HT1080 (cell line): Measurements from ENCODE around the gene SNURF. TPM values are rescaled to one million over a fixed set of nuclear protein-coding genes. Genes with fewer than 3 reads are reported as not detected.
A peak's percentile ranks its signal among the peaks of the same experiment; 100 is the strongest.
"Not testable (repeated sequence)": the region's sequence is repeated elsewhere in the genome, so short reads cannot be mapped to it uniquely, and the experiment has no call there.

Experiments
- DNase-seq: peaks from one replicate; pipeline ENCODE4 v3.0.0-alpha.2; 2015; ENCODE audit warnings: low read depth
- polyA plus RNA-seq, 2 experiments: library from polyadenylated mRNA; depleted of rRNA; stranded (reverse); fragments of >200 nt; gene quantifications; 2 replicates each; pipeline ENCODE4 v1.2.3, GENCODE V29; 2015
- total RNA-seq: library from RNA; depleted of rRNA; stranded (reverse); fragments of >200 nt; shearing (Covaris generic); gene quantifications from 2 replicates; pipeline ENCODE4 v1.2.3, GENCODE V29; 2014; rRNA removed

Gene SNURF, protein sequence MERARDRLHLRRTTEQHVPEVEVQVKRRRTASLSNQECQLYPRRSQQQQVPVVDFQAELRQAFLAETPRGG
- 5.8 and 6.7 TPM in 2 replicates for total RNA-seq
- 0.45 and 4.0 TPM in 2 replicates for polyA plus RNA-seq (2015; cell fraction: cytosol; rRNA removed)
- polyA plus RNA-seq (2015; cell fraction: nucleus; rRNA removed): 4.8 and 11.2 TPM in 2 replicates

DNA sequence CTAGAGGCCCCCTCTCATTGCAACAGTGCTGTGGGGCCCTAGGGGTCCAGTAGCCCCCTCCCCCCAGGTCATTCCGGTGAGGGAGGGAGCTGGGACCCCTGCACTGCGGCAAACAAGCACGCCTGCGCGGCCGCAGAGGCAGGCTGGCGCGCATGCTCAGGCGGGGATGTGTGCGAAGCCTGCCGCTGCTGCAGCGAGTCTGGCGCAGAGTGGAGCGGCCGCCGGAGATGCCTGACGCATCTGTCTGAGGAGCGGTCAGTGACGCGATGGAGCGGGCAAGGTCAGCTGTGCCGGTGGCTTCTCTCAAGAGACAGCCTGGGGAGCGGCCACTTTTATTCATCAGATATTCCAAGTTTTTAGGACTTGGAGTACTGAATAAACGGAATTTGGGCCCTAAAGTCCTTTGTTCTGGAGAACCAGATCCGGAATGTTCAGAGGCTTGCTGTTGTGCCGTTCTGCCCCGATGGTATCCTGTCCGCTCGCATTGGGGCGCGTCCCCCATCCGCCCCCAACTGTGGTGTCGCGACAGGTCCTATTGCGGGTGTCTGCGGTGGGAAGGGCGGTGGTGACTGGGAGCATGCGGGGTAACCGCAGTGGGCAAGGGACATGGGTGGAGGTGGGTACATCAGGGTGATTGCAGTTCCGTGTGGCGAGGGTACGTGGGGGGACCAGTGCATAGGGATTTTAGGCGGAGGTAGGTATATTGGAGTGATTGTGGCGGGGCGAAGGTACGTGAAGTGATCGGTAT lies at the start of gene SNURF, which contains the start of gene SNRPN:
Gene SNURF, plus strand, starts transcription at position 205 of the 748 bp plus-strand sequence. Its CDS starts 62 bp downstream, at position 267.
Gene SNRPN, plus strand, starts transcription at position 205 of the 748 bp plus-strand sequence. CDS start 19,467 bp downstream, outside the sequence.
- DNase-seq: peak; percentile 64

DNA sequence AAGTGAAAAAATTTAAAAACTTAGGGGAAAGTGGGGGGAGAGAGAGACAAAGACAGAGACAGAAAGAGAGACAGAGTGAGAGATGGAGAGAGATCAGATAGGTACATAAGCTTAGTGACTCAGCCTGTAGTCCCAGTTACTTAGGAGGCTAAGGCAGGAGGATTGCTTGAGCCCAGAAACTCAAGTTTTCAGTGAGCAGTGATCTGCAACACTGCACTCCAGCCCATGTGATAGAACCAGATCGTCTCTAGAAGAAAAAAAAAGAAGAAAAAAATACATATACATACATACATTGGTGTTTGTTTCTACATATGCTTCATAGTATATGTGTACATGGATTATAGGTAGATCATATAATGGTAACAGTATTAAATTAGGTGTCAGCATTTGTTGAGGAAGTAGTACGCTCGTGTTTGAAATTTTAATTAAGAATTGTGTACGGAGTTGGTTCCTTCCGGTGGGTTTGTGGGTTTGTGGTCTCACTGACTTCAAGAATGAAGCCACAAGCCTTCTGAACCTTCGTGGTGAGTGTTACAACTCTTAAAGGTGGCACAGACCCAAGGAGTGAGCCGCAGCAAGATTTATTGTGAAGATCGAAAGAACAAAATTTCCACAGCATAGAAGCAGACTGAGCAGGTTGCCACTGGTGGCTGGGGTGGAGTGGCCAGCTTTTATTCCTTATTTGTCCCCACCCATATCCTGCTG lies 38.3 kb upstream of the SNURF start:
- DNase-seq: no peak

GRCh38 chr15:24917431-24917830 lies 37.4 kb upstream of the SNURF start:
- no peak for DNase-seq

DNA sequence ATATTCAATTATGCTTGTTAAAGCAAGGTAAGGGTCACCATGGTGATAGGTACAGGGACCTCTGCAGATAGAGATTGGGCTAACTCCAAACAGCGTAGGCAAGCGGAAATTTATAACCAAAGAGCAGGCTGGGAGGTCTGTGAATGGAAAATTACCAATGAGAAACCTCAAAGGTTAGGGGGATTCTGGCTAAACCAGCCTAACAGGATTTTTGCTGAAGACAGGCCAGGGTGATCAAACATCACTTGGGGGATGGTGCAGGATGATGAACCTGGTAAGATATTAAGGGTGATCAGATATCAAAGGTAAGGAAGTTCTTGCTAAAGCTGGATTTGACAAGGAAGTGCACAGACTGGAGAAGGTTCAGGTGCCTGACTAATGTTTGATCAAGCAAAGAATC lies 35.3 kb upstream of the SNURF start:
- no peak for DNase-seq

DNA sequence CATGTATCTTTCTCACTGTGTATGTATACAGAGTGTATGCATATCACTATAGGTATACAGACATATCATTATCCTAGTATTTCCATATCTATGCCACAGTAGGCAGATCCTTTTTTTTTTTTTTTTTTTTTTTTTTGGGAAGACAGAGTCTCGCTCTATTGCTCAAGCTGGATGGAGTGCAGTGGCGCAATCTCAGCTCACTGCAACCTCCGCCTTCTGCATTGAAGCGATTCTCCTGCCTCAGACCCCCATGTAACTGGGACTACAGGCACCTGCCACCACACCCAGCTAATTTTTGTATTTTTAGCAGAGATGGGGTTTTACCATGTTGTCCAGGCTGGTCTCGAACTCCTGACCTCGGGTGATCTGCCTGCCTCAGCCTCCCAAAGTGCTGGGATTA lies 32.0 kb upstream of the SNURF start:
- not testable (repeated sequence) for DNase-seq

DNA sequence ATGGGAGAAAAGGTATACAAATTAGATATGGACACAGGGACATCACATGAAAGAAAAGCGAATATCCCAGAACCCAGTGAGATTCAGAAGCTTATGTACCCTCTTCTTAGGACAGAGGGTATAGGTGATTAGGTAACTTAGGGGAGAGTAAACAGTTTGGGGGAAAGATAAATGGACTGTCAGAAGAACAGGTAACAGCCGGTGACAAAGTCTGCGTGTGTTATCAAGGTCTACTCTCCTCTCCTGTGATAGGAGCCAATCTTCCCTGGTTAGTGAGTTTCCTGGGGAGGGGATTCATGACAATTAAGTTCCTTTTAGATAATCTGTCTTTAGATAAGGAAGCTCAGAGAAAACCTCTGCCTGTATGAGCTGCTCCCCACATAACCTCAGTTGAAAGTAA lies 30.6 kb upstream of the SNURF start:
- no peak for DNase-seq

GRCh38 chr15:24924621-24925020 lies 30.2 kb upstream of the SNURF start:
- DNase-seq: no peak

DNA sequence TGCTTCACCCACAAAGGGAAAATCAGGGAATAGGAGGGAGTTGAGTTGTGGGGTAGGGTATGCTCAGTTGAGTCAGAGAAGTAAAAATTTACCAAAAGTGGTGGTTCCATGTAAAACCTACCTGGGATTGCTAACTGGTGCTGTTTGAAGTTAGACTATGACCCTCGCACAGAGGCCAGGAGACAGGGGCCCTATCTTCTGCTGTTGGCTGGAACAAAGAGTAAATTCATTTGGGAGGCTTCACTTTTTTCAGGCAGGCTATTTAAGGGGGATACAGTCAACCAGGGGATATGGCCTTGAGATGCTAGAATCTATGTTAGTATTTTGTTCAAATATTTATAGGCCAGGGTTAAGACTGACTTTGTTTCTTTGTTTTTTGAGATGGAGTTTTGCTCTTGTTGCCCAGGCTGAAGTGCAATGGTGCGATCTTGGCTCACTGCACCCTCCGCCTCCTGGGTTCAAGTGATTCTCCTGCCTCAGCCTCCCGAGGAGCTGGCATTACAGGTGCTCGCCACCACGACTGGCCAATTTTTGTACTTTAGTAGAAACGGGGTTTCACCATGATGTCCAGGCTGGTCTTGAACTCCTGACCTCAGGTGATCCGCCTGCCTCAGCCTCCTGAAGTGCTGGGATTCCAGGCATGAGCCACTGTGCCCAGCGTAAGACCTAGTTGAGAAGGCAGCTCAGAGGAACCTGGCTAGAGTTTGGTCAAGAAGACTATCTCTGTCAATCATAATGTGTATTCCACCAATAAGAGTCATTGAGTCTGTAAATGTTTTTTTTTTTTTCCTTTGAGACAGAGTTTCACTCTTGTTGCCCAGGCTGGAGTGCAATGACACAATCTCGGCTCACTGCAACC lies 22.7 kb upstream of the SNURF start:
- not testable (repeated sequence) for DNase-seq

DNA sequence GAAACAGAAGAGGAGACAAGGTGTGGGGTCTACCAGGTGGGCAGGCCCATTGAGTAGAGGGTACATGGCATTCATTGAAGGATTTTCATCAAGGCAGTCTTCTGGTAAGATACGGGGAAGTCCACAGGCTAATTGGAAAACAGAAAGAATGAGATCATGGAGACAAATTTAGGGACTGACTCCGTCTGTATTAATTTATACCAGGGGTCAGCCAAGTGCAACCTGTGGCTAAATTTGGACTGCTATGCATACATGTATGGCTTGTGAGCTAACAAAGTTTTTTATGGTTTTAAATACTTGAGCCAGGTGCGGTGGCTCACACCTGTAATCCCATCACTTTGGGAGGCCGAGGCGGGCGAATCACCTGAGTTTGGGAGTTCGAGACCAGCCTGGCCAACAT lies 21.1 kb upstream of the SNURF start:
- no peak for DNase-seq

- not testable (repeated sequence) for DNase-seq
These were observed 16.6 kb upstream of the SNURF start for GRCh38 chr15:24938224-24938623.

- no peak for DNase-seq
These were observed 14.6 kb upstream of the SNURF start for GRCh38 chr15:24940236-24940635.

- DNase-seq: no peak
These were observed 11.4 kb upstream of the SNURF start for GRCh38 chr15:24943361-24943760.

GRCh38 chr15:24944954-24945353 lies 9.8 kb upstream of the SNURF start:
- DNase-seq: no peak

DNA sequence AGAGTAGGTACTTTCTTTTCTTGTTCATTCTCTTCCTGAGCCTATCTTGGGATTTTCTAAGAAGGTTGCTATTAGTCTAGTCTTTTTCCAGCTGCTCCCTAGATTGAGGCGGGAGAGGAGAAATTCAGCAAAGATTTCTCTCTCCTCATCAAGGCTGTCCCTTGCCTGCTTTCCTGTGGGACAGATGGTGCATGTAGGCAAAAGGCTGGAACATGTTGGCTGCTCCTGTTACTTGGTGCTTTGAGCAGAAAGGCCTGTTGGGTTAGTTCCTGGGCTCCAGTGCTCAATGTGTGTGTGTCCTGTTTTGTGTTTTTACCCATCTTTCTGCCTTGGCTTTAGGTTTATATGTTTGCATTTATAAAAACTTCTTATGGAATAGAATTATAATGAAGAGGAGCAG lies 9.1 kb upstream of the SNURF start:
- no peak for DNase-seq

GRCh38 chr15:24948495-24948894 lies 6.3 kb upstream of the SNURF start:
- no peak for DNase-seq

GRCh38 chr15:24955531-24955921 lies 739 bp downstream of the SNURF start:
- no peak for DNase-seq

DNA sequence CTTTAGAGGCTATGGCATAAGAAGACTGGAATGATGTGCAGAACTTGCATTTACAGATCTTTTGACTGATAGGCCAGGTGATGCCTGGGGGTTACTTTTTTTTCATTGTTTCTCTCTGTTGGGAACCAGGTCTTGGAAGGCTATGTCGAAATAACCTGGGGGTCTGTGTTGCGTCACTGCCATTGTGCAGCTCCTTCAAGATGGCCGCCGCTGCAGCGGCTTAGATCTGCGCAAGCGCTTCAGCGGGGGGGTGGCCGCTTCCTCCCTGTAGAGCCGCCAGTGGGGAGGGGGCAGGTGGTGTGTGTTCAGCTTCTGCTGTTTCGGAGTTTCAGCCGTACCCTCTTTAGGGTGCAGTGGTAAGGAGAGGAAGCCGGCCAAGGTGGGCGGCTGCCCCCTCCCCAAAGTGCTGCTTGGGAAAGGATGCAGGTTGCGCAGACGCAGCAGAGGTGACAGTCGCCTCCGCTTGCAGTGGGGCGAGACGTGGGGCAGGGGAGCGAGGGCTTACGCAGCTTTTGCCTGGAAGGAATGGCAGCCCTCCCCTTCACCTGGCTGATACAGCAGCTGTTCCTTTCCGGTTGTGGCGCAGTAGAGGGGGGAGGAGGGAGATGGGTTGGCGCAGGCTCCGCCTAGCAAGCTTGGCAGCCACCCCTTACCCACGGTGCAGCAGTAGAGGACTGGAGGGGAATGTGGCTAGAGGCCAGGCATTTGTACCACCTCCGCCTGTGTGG lies 1.5 kb downstream of the SNURF start:
- peak; percentile 71 for DNase-seq

DNA sequence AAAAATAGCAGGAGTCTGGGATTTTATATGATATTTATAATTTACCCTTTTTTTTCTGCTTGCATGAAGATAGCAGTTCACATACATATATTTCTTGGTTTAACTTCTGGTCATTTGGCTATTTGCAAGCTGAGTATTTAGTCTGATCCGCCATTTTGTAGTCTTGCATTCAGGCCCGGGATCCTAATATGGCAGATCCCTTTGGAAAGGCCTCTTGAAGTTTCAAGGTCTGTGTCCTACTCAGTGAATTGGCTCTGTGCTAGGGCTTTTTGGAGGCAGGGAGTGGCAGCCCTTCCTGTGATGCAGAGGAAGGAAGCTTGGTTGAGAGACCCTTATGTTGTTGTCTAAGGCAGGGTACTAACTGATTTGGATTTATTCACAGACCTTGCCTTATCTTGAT lies 2.9 kb downstream of the SNURF start:
- no peak for DNase-seq

- no peak for DNase-seq
These were observed 7.2 kb downstream of the SNURF start for GRCh38 chr15:24961967-24962366.

DNA sequence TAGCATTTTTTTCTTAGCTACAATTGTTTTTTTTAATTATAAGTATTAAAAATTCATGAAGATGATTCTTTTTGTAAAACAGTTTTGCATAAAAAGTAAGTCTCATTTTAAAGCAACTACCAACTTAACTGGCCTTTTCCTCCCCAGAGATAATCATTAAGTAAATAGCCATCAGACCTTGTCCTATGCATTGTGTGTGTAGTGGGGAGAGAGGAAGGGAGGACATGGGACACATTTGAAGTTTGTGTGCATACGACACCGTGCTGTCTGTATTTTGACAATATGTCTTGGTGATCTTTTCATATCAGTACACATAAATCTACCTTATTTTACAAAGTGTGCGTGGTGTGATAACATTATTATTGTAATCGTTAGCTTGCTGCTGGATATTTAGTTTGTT lies 8.1 kb downstream of the SNURF start:
- no peak for DNase-seq
